ENCODE measurements around the gene EGFLAM.

- no peak for TF ChIP-seq IRF2 (CRISPR knock-in tag; IDR thresholded peaks at IDR 0.05; ENCODE audit: borderline replicate concordance, low read depth)
- TF ChIP-seq, protein P1, sequence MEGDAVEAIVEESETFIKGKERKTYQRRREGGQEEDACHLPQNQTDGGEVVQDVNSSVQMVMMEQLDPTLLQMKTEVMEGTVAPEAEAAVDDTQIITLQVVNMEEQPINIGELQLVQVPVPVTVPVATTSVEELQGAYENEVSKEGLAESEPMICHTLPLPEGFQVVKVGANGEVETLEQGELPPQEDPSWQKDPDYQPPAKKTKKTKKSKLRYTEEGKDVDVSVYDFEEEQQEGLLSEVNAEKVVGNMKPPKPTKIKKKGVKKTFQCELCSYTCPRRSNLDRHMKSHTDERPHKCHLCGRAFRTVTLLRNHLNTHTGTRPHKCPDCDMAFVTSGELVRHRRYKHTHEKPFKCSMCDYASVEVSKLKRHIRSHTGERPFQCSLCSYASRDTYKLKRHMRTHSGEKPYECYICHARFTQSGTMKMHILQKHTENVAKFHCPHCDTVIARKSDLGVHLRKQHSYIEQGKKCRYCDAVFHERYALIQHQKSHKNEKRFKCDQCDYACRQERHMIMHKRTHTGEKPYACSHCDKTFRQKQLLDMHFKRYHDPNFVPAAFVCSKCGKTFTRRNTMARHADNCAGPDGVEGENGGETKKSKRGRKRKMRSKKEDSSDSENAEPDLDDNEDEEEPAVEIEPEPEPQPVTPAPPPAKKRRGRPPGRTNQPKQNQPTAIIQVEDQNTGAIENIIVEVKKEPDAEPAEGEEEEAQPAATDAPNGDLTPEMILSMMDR (IDR thresholded peaks at IDR 0.05) = no peak
These were observed 214.2 kb downstream of the EGFLAM start for GRCh38 chr5:38472541-38472940.
